Right atrium auricular region (tissue), 2 donors: ENCODE results near the gene MT2A. TPM values are rescaled to one million over a fixed set of nuclear protein-coding genes. Genes with fewer than 3 reads are reported as not detected.
A peak's percentile ranks its signal among the peaks of the same experiment; 100 is the strongest.

Source experiments
- DNase-seq: peaks from one replicate; pipeline ENCODE4 v3.0.0-alpha.2; 2019; ENCODE audit warnings: low spot score
- H3K27ac ChIP-seq, 2 donors: fragments of 200-600 bp; sonication (generic); 1 replicate in 1 of 2; 2 replicates in 1 of 2; pipeline ENCODE4 v1.5.1; 2016 to 2019
- H3K27me3 ChIP-seq, 2 donors: fragments of 200-600 bp; sonication (generic); one replicate each; pipeline versions ENCODE4 v1.5.1 to v1.6.0; 2017 to 2019
- H3K36me3 ChIP-seq: fragments of 200-600 bp; sonication (generic); one replicate; pipeline ENCODE4 v1.5.1; 2016
- H3K4me1 ChIP-seq, 2 donors: fragments of 200-600 bp; sonication (generic); one replicate each; pipeline versions ENCODE4 v1.5.1 to v1.6.0; 2017 to 2019
- H3K4me3 ChIP-seq, 2 donors: fragments of 200-600 bp; sonication (generic); 1 replicate in 1 of 2; 2 replicates in 1 of 2; pipeline ENCODE4 v1.5.1; 2017 to 2019; ENCODE audit warnings: mild to moderate bottlenecking in 1 of 2, moderate library complexity in 1 of 2
- H3K9me3 ChIP-seq, 2 donors: fragments of 200-600 bp; sonication (generic); one replicate each; pipeline ENCODE4 v1.5.1; 2019
- total RNA-seq, 2 donors: library from RNA; depleted of rRNA; stranded (reverse); fragments of >200 nt; gene quantifications; one replicate each; pipeline ENCODE4 v1.1.0, GENCODE V29; 2016
- TF ChIP-seq, protein P1 (sequence below), 2 donors: fragments of 200-600 bp; sonication (generic); IDR thresholded peaks; one replicate each; pipeline ENCODE4 v1.5.1; 2019; ENCODE audit warnings: antibody characterized with exemption in 2 of 2

MT2A gene
- total RNA-seq, 2 donors from 2014 or later = 33.3 to 118 TPM

DNA sequence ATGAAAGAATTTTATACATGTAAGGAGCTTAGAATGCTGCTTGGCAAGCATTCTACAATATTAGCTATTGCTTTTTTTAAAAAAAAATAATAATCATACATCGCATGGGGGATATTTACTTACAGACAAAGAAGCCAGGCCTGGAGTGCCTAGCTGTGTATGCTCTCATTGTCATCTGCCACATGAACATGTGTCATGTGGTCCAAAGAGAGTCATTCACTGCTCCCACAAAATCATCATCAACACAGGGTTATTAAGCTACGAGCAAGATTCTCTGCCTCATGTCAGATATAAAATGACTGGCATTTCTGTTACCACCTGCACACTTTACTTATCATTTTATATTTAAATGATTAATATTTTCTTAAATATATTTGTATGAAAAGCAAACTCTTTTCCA is 15.3 kb downstream of the MT2A start:
- no peaks in the 10 kb centered on the region for H3K36me3 ChIP-seq
- H3K4me1 ChIP-seq = peaks cover 0 to 37% of the 10 kb centered on the region in 2 donors
- DNase-seq = no peak
- no peaks in the 10 kb centered on the region for H3K9me3 ChIP-seq
- no peak overlapping the region for H3K27ac ChIP-seq
- H3K27me3 ChIP-seq = no peaks in the 10 kb centered on the region
- no peak overlapping the region for H3K4me3 ChIP-seq
- TF ChIP-seq, protein P1, sequence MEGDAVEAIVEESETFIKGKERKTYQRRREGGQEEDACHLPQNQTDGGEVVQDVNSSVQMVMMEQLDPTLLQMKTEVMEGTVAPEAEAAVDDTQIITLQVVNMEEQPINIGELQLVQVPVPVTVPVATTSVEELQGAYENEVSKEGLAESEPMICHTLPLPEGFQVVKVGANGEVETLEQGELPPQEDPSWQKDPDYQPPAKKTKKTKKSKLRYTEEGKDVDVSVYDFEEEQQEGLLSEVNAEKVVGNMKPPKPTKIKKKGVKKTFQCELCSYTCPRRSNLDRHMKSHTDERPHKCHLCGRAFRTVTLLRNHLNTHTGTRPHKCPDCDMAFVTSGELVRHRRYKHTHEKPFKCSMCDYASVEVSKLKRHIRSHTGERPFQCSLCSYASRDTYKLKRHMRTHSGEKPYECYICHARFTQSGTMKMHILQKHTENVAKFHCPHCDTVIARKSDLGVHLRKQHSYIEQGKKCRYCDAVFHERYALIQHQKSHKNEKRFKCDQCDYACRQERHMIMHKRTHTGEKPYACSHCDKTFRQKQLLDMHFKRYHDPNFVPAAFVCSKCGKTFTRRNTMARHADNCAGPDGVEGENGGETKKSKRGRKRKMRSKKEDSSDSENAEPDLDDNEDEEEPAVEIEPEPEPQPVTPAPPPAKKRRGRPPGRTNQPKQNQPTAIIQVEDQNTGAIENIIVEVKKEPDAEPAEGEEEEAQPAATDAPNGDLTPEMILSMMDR (IDR thresholded peaks at IDR 0.05) = no peak

- H3K4me1 ChIP-seq = peaks cover 0 to 34% of the 10 kb centered on the region in 2 donors
- DNase-seq = peak; percentile 89
- H3K9me3 ChIP-seq = no peaks in the 10 kb centered on the region
- peak within 1 kb of the TSS; percentile 96 for H3K27ac ChIP-seq
- TF ChIP-seq, protein P1 (IDR thresholded peaks at IDR 0.05) = peak in 1 of 2 donors; percentile 20
- no peaks in the 10 kb centered on the region for H3K27me3 ChIP-seq
- H3K36me3 ChIP-seq = no peaks in the 10 kb centered on the region
- peak within 1 kb of the TSS; percentile 47 to 70 for H3K4me3 ChIP-seq
Measured at GRCh38 chr16:56625140-56625942, 17.0 kb downstream of the MT2A start, which contains the start of gene MT1E. Gene MT1E (plus strand): TSS chr16:56625781. CDS start chr16:56625852, 71 bp downstream.

GRCh38 chr16:56625943-56626654 is 17.7 kb downstream of the MT2A start:
- H3K4me3 ChIP-seq = peak overlapping the region; percentile 47 to 70
- peaks cover 0 to 34% of the 10 kb centered on the region in 2 donors for H3K4me1 ChIP-seq
- no peaks in the 10 kb centered on the region for H3K36me3 ChIP-seq
- H3K9me3 ChIP-seq = no peaks in the 10 kb centered on the region
- TF ChIP-seq, protein P1 (IDR thresholded peaks at IDR 0.05) = no peak
- no peak for DNase-seq
- H3K27ac ChIP-seq = peak overlapping the region; percentile 96
- H3K27me3 ChIP-seq = no peaks in the 10 kb centered on the region

GRCh38 chr16:56626685-56627084 is 18.3 kb downstream of the MT2A start:
- H3K27me3 ChIP-seq = no peaks in the 10 kb centered on the region
- no peak for DNase-seq
- H3K27ac ChIP-seq = peak overlapping the region; percentile 96
- H3K4me3 ChIP-seq = peak overlapping the region; percentile 47 to 70
- peaks cover 0 to 36% of the 10 kb centered on the region in 2 donors for H3K4me1 ChIP-seq
- TF ChIP-seq, protein P1 (IDR thresholded peaks at IDR 0.05) = no peak
- H3K9me3 ChIP-seq = no peaks in the 10 kb centered on the region
- no peaks in the 10 kb centered on the region for H3K36me3 ChIP-seq

DNA sequence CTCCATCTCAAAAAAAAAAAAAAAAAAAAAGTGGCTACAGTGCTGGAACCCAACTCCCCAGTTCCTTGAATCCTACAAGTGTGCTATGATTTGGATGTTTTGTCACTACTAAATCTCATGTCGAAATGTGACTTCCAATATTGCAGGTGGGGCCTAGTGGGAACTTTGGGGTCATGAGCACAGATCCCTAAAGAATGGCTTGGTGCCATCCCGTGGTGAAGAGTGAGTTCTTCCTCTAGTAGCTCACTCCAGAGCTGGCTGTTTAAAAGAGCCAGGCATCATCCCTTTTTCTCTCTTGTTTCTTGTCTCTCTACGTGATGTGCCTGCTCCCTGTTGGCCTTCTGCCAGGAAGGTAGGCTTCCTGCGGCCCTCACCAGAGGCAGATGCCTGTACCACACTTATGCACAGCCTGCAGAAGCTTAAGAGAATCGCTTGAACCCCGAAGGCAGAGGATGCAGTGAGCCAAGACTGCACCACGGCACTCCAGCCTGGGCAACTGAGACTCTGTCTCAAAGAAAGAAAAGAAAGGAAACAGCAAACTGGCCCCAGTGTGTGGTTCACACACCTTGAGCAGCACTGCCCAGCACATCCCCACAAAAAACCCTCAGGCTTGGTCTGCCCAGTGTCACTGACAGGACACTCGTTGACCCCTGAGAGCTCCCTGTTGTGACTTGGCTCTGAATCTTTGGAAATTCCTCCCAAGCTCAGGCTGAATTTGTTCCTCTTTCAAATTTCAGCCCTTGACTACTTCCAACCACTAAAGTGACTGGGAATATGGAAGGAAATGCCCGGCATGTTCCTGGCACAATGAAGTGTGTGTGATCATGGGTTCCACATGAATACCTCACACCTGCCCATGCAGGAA is 20.3 kb downstream of the MT2A start:
- TF ChIP-seq, protein P1 (IDR thresholded peaks at IDR 0.05) = no peak

More for the DNA sequence above, 20.3 kb downstream of the MT2A start:
- Histone ChIP-seq H3K27me3 (no peaks in the 10 kb centered on the region), H3K4me3 (no peak overlapping the region), H3K36me3 (no peaks in the 10 kb centered on the region), H3K9me3 (no peaks in the 10 kb centered on the region), H3K4me1 (peaks cover 0 to 40% of the 10 kb centered on the region in 2 donors), H3K27ac (peak overlapping the region; percentile 14 to 46)
- no peak for DNase-seq
